Measurements from ENCODE around the gene SELENOP. TPM values are rescaled to one million over a fixed set of nuclear protein-coding genes. Genes with fewer than 3 reads are reported as not detected.

Gene SELENOP
- total RNA-seq, 1 experiment from 2014 or later: 11.4 TPM

DNA sequence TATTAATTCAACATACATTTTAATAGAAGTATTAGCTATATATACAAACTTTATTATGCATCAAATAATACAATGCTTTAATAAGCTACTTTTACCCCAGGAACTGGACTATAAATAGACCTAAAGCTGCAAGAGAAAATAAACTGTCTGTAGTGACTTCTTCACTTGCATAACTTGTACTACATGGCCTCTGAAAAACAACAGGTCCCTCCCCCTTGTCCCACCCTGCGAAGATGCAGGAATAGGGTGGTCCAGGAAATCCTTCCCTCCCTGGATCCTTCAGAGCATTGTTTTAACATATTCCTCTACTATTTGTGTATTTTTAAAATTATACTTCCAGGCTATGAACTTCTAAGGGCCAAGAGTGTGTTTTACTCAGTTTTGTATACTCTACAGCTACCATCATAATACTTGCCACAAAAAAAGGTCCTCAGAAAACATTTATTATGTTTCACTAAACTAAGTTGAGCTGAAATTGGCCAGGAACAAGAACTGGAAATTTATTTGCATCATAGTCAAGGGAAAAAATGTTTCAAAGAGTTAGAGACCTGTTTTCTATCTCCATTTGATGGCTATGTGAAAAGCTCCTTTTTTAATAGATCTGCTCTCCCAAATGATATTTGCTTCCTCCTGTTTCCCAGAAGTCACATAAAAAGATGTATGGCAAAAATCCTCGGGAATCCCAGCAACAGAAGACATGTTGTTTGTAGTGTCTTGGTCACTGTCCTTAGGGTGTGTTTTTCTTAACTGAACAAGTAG lies 15.2 kb upstream of the SELENOP start:
- H3K9me2 ChIP-seq (ENCODE audit: insufficient read depth): no peaks in the 10 kb centered on the region
- CTCF ChIA-PET: interaction anchor here (0.6 to 1.2 kb wide), 2 partner anchors 769 to 802 kb away, joined by 3 to 4 read pairs; no protein-coding TSS in a partner anchor
- no peaks in the 10 kb centered on the region for H3K4me1 ChIP-seq (ENCODE audit: control insufficient read depth in 1 of 2, insufficient read depth in 2 of 2, low read length in 2 of 2)
- no peaks in the 10 kb centered on the region for H3K36me3 ChIP-seq (ENCODE audit: control insufficient read depth in 1 of 2, insufficient read depth in 2 of 2, low read length in 2 of 2)
- no peak for DNase-seq (ENCODE audit: low read depth, low spot score)
- POLR2A ChIA-PET: no interaction called here
- H4K20me1 ChIP-seq (ENCODE audit: insufficient read depth): no peaks in the 10 kb centered on the region
- no peak overlapping the region for H3K4me3 ChIP-seq (replicated peaks in 1 of 2; ENCODE audit: low read depth in 1 of 2, low read length in 2 of 2)
- H2AFZ ChIP-seq (ENCODE audit: low read depth, low read length, poor library complexity, severe bottlenecking): no peak overlapping the region
- ATAC-seq: no peak
- BruUV-seq (replicated peaks): no TSS peak
- H3K9ac ChIP-seq (ENCODE audit: low read length): no peak overlapping the region
- RAD21 ChIA-PET (ENCODE audit: low non-redundant PET in 1 of 2, low total read pairs in 2 of 2, uncharacterized antibody in 2 of 2, unreplicated experiment in 2 of 2): no interaction called here
- H3K9me3 ChIP-seq (ENCODE audit: control insufficient read depth in 1 of 2, insufficient read depth in 1 of 2, low read depth in 1 of 2, low read length in 2 of 2): no peaks in the 10 kb centered on the region
- H3K4me2 ChIP-seq (ENCODE audit: low read length): no peak overlapping the region
- H3K27me3 ChIP-seq (ENCODE audit: insufficient read depth, low read length): no peaks in the 10 kb centered on the region
- intact Hi-C loops (cut with micrococcal nuclease): no loop called here
- no peaks in the 10 kb centered on the region for H3K79me2 ChIP-seq (ENCODE audit: insufficient read depth, low read length)
- no peak overlapping the region for H3K27ac ChIP-seq (ENCODE audit: low read depth, low read length)
- TF ChIP-seq ELF1 (IDR thresholded peaks at IDR 0.05; ENCODE audit: borderline replicate concordance, low read depth) (no peak), EGR1 (IDR thresholded peaks at IDR 0.05; ENCODE audit: low read depth) (no peak), POLR2A (IDR thresholded peaks at IDR 0.05; ENCODE audit: borderline replicate concordance, extremely low read depth, insufficient read depth, insufficient read length) (no peak), EZH2phosphoT487 (IDR thresholded peaks at IDR 0.05; ENCODE audit: borderline replicate concordance) (no peak), CBX3 (IDR thresholded peaks at IDR 0.05; ENCODE audit: low read depth) (no peak), ZNF274 (IDR thresholded peaks at IDR 0.05; ENCODE audit: low read depth, low read length) (no peak), YY1 (IDR thresholded peaks at IDR 0.05; ENCODE audit: extremely low read depth, insufficient replicate concordance, low read depth, low read length) (no peak)
- TF ChIP-seq, protein P1, sequence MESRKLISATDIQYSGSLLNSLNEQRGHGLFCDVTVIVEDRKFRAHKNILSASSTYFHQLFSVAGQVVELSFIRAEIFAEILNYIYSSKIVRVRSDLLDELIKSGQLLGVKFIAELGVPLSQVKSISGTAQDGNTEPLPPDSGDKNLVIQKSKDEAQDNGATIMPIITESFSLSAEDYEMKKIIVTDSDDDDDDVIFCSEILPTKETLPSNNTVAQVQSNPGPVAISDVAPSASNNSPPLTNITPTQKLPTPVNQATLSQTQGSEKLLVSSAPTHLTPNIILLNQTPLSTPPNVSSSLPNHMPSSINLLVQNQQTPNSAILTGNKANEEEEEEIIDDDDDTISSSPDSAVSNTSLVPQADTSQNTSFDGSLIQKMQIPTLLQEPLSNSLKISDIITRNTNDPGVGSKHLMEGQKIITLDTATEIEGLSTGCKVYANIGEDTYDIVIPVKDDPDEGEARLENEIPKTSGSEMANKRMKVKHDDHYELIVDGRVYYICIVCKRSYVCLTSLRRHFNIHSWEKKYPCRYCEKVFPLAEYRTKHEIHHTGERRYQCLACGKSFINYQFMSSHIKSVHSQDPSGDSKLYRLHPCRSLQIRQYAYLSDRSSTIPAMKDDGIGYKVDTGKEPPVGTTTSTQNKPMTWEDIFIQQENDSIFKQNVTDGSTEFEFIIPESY (IDR thresholded peaks at IDR 0.05; ENCODE audit: extremely low read depth, insufficient replicate concordance, low read length): no peak

Data from HCT116 (cell line).